Lower leg skin (tissue), 3 donors: ENCODE measurements around the gene STARD7.

Experiments
- POLR2A ChIP-seq, 2 donors: fragments of 450-650 bp; IDR thresholded peaks; one replicate each; pipeline ENCODE4 v1.6.1; 2016 to 2017; ENCODE audit warnings: antibody characterized with exemption in 2 of 2, mild to moderate bottlenecking in 1 of 2, moderate library complexity in 1 of 2
- TF ChIP-seq, protein P1 (sequence below), 3 donors: fragments of 450-650 bp; IDR thresholded peaks; one replicate each; pipeline ENCODE4 v1.5.1; 2016; ENCODE audit warnings: antibody characterized with exemption in 3 of 3, mild to moderate bottlenecking in 3 of 3, moderate library complexity in 2 of 3

- TF ChIP-seq POLR2A (IDR thresholded peaks at IDR 0.05), result no peak
- TF ChIP-seq, protein P1, sequence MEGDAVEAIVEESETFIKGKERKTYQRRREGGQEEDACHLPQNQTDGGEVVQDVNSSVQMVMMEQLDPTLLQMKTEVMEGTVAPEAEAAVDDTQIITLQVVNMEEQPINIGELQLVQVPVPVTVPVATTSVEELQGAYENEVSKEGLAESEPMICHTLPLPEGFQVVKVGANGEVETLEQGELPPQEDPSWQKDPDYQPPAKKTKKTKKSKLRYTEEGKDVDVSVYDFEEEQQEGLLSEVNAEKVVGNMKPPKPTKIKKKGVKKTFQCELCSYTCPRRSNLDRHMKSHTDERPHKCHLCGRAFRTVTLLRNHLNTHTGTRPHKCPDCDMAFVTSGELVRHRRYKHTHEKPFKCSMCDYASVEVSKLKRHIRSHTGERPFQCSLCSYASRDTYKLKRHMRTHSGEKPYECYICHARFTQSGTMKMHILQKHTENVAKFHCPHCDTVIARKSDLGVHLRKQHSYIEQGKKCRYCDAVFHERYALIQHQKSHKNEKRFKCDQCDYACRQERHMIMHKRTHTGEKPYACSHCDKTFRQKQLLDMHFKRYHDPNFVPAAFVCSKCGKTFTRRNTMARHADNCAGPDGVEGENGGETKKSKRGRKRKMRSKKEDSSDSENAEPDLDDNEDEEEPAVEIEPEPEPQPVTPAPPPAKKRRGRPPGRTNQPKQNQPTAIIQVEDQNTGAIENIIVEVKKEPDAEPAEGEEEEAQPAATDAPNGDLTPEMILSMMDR (IDR thresholded peaks at IDR 0.05), result no peak
These were observed 31.2 kb upstream of the STARD7 start for GRCh38 chr2:96239745-96240264.
